HEK293 (cell line): ENCODE data around the gene TNFAIP2.
A peak's percentile ranks its signal among the peaks of the same experiment; 100 is the strongest.
"Not testable (repeated sequence)": the region's sequence is repeated elsewhere in the genome, so short reads cannot be mapped to it uniquely, and the experiment has no call there.

Experiments used
- CTCF ChIP-seq: fragments of 450-650 bp; formaldehyde crosslinking; IDR thresholded peaks from 2 replicates; pipeline ENCODE4 v1.5.1; 2016; ENCODE audit warnings: missing biosample characterization, missing genetic modification characterization
- YY1 ChIP-seq: fragments of 450-650 bp; formaldehyde crosslinking; IDR thresholded peaks from 2 replicates; pipeline ENCODE4 v1.5.1; 2018; ENCODE audit warnings: missing biosample characterization, missing genetic modification characterization
- ZBTB44 ChIP-seq: fragments of 450-650 bp; IDR thresholded peaks from 2 replicates; pipeline ENCODE4 v1.5.1; 2018; ENCODE audit warnings: missing biosample characterization, mild to moderate bottlenecking, missing genetic modification characterization
- ZNF175 ChIP-seq: fragments of 450-650 bp; formaldehyde crosslinking; IDR thresholded peaks from 2 replicates; pipeline ENCODE4 v1.5.1; 2016; ENCODE audit warnings: missing biosample characterization, missing genetic modification characterization
- ZNF18 ChIP-seq: fragments of 450-650 bp; formaldehyde crosslinking; IDR thresholded peaks from 2 replicates; pipeline ENCODE4 v1.5.1; 2016; ENCODE audit warnings: missing biosample characterization, missing genetic modification characterization
- ZNF280D ChIP-seq: fragments of 450-650 bp; formaldehyde crosslinking; IDR thresholded peaks from 2 replicates; pipeline ENCODE4 v1.5.1; 2016; ENCODE audit warnings: missing biosample characterization, missing genetic modification characterization
- ZNF335 ChIP-seq: fragments of 450-650 bp; formaldehyde crosslinking; conservative IDR thresholded peaks from 2 replicates; pipeline ENCODE4 v1.5.1; 2016; ENCODE audit warnings: missing biosample characterization, missing genetic modification characterization
- ZNF350 ChIP-seq: fragments of 450-650 bp; formaldehyde crosslinking; IDR thresholded peaks from 2 replicates; pipeline ENCODE4 v1.5.0; 2017; ENCODE audit warnings: missing biosample characterization, mild to moderate bottlenecking, missing genetic modification characterization
- ZNF677 ChIP-seq: fragments of 450-650 bp; IDR thresholded peaks from 2 replicates; pipeline ENCODE4 v1.5.0; 2018; ENCODE audit warnings: missing biosample characterization, mild to moderate bottlenecking, missing genetic modification characterization, moderate library complexity
- ZNF704 ChIP-seq: fragments of 450-650 bp; formaldehyde crosslinking; IDR thresholded peaks from 2 replicates; pipeline ENCODE4 v1.5.1; 2016; ENCODE audit warnings: missing biosample characterization, missing genetic modification characterization

- not testable (repeated sequence) for TF ChIP-seq CTCF (tag by site-specific recombination); ZNF677 (tag by site-specific recombination); ZNF18 (tag by site-specific recombination); ZBTB44 (tag by site-specific recombination); ZNF704 (tag by site-specific recombination); ZNF280D (tag by site-specific recombination); YY1; ZNF175
- TF ChIP-seq ZNF350 (tag by site-specific recombination) (peak; percentile 59; the same call in 1 of the 2 replicates), ZNF335 (tag by site-specific recombination) (0 out of 2 replicates have a peak, but pooled peaks have one; percentile 24)
Observed at GRCh38 chr14:103176176-103176575, 52.9 kb downstream of the TNFAIP2 start.
